ENCODE measurements around the gene PRM3.

Gene PRM3

GRCh38 chr16:11262915-11263314 lies 10.5 kb downstream of the PRM3 start:
- no peak for DNase-seq (ENCODE audit: low read depth)
- no peak for TF ChIP-seq CTCF (conservative IDR thresholded peaks at IDR 0.05; ENCODE audit: low read length)
- H3K4me3 ChIP-seq (ENCODE audit: low read length): no peak overlapping the region

DNA sequence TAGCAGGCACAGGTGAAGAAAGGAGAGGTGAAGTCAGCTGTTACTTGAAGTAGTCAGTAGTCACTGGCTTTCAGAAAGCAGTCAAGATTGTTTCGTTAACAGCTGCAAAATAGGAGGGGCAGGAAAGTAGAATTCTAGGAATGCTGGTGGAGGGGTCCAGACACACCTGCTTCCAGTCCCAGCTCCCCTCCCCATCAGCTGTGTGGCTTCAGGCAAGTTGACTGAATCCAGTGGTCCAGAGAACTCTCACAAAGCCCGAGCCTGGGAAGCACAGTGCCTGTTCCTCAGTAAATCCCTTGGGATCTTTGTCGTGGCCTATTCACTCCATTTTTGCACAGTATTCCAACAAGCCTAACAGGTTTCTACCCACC lies 12.8 kb downstream of the PRM3 start:
- TF ChIP-seq CTCF (conservative IDR thresholded peaks at IDR 0.05; ENCODE audit: low read length): no peak
- DNase-seq (ENCODE audit: low read depth): no peak
- no peak overlapping the region for H3K4me3 ChIP-seq (ENCODE audit: low read length)

DNA sequence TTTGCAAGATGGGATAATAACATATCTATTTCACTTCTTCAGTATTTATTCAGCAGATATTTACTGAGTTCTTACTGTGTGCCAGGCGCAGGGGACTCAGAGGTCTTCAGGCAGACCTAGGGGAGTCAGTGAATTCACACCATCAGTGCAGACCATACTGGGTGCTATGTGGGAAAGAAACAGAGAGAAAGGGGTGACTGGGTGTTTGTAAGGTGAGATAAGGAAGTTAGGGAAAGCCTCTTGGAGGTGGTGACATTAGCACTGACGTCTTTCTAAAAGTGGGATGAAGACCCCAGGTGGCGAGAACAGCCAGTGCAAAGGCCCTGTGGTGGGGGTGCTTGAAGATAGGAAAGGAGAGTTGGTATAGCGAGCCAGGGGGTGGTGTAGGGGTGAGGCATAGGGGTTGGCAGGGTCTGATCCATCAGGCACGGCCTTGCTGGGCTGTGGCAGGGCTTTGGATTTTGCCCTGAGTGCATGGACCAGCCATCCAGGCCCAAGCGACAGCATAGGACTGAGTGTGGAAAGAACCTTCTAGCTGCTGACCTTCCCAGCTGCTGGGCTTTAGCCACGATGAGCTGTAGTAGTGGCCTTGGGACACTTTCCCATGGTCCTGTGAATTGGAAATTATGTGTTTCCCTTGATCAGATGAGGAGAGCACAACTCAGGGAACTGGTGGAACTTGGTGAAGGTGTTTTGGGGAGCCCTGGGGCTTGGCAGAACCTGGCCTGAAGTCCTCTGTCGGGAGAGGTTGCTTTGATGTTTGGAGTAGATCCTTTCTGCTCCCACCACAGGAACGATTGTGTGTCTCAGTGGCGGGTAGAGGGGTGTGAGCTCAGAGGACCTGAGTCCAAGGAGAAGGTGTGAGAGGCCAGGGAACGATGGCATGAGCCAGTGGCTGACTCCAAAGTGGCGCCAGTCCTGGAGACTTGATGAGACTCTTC lies 13.5 kb downstream of the PRM3 start:
- no peak overlapping the region for H3K4me3 ChIP-seq (ENCODE audit: low read length)
- DNase-seq (ENCODE audit: low read depth): no peak
- TF ChIP-seq CTCF (conservative IDR thresholded peaks at IDR 0.05; ENCODE audit: low read length): no peak

- TF ChIP-seq CTCF (conservative IDR thresholded peaks at IDR 0.05; ENCODE audit: low read length): no peak
- DNase-seq (ENCODE audit: low read depth): peak; percentile 50
- 0 out of 2 replicates have a peak overlapping the region, but pooled peaks have one; percentile 5 for H3K4me3 ChIP-seq (ENCODE audit: low read length)
These were observed 14.6 kb downstream of the PRM3 start for GRCh38 chr16:11258553-11259492.

DNA sequence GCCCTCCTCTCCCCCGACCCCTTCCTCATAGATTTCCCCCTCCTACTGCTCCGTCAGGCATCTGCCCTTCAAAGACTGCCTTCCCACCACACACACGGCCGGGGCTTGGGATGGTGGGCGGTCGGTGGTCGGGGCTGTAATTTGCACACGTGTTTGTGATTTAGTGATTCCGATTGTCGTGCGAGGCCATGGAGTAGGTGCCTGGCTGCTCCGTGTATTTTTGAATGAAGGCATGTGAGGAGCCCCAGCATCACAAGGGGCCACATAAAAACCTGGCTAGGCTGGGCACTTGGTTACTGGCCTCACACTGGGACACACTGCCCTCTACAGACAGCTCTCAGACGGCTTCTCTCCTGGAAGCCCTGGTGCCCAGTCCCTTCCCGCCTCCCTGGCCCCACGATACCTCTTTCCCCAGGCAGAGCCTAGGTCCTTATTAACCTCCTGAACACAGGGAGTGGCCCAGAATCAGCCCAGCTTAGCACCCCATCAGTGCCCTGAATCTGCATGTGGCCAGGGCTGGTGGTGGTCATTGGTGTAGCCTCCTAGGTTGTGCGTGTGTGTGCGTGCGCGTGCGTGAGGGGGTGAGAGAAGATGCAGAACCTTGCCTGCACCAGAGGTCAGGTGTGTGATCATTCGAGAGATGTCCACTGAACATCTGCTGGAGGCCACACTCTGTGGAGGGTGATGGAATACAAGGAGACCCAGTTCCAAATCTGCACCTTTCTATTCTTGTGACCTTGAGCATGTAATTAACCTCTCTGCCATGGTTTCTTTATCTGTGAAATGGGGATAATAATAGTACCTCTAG lies 16.1 kb downstream of the PRM3 start:
- H3K4me3 ChIP-seq (ENCODE audit: low read length): peak overlapping the region; percentile 77
- peak; percentile 78 for DNase-seq (ENCODE audit: low read depth)
- TF ChIP-seq CTCF (conservative IDR thresholded peaks at IDR 0.05; ENCODE audit: low read length): peak; percentile 83

GRCh38 chr16:11256661-11257130 lies 16.7 kb downstream of the PRM3 start:
- TF ChIP-seq CTCF (conservative IDR thresholded peaks at IDR 0.05; ENCODE audit: low read length): no peak
- H3K4me3 ChIP-seq (ENCODE audit: low read length): peak overlapping the region; percentile 77
- DNase-seq (ENCODE audit: low read depth): peak; percentile 60
